Upper lobe of right lung (tissue), 1 donor: Measurements from ENCODE around the gene LETMD1. TPM values are rescaled to one million over a fixed set of nuclear protein-coding genes. Genes with fewer than 3 reads are reported as not detected.
"Not testable (repeated sequence)": the region's sequence is repeated elsewhere in the genome, so short reads cannot be mapped to it uniquely, and the experiment has no call there.

Source experiments
- ATAC-seq: fragments of 200-7000 bp; cut with Tn5 transposase; one replicate; pipeline ENCODE4 v1.9.1; 2020; ENCODE audit warnings: mild to moderate bottlenecking, moderate library complexity
- DNase-seq: peaks from one replicate; pipeline ENCODE4 v3.0.0-alpha.2; 2020
- H3K27ac ChIP-seq: fragments of 200-600 bp; one replicate; pipeline ENCODE4 v1.8.0; 2022
- H3K27me3 ChIP-seq: fragments of 200-600 bp; one replicate; pipeline ENCODE4 v1.8.0; 2022; ENCODE audit warnings: mild to moderate bottlenecking
- H3K36me3 ChIP-seq: fragments of 200-600 bp; one replicate; pipeline ENCODE4 v1.8.0; 2022
- H3K4me1 ChIP-seq: fragments of 200-600 bp; one replicate; pipeline ENCODE4 v1.8.0; 2022
- H3K4me3 ChIP-seq: fragments of 200-600 bp; one replicate; pipeline ENCODE4 v1.8.0; 2022; ENCODE audit warnings: mild to moderate bottlenecking
- H3K9me3 ChIP-seq: fragments of 200-600 bp; one replicate; pipeline ENCODE4 v1.8.0; 2022
- CTCF ChIP-seq: fragments of 200-600 bp; IDR thresholded peaks from one replicate; pipeline ENCODE4 v1.8.0; 2022; ENCODE audit warnings: antibody characterized with exemption
- intact Hi-C: fragments of 100-400 bp; cut with DNase I; formaldehyde crosslinking; loops from one replicate; pipeline ENCODE4 v1.11.0; 2022
- total RNA-seq: library from RNA; stranded (reverse); fragmentation: NEBNext Ultra II Directional; extraction: Animal tissue kit (Norgen Biotek cat#: 25700); gene quantifications from one replicate; pipeline ENCODE4 v1.2.1, GENCODE V29; 2021
- donor health status: DM: no; HTN: yes; CAD: no; lungs with severe emphysema.

The LETMD1 gene
- total RNA-seq, 1 donor from 2014 or later: 71.6 TPM

- Histone ChIP-seq H3K36me3 (peaks cover 74% of the 10 kb centered on the region), H3K9me3 (no peaks in the 10 kb centered on the region), H3K4me3 (no peak overlapping the region), H3K27ac (no peak overlapping the region), H3K4me1 (peaks cover 10% of the 10 kb centered on the region), H3K27me3 (no peaks in the 10 kb centered on the region)
- DNase-seq (no peak), ATAC-seq (no peak)
- intact Hi-C loops: no loop called here
- no peak for TF ChIP-seq CTCF
Observed at GRCh38 chr12:51071663-51072062, 23.5 kb downstream of the LETMD1 start.

GRCh38 chr12:51075390-51075789 is 27.3 kb downstream of the LETMD1 start:
- TF ChIP-seq CTCF: no peak
- Histone ChIP-seq H3K4me3 (no peak overlapping the region), H3K9me3 (no peaks in the 10 kb centered on the region), H3K36me3 (peaks cover 39% of the 10 kb centered on the region), H3K4me1 (peaks cover 20% of the 10 kb centered on the region), H3K27me3 (no peaks in the 10 kb centered on the region), H3K27ac (no peak overlapping the region)
- intact Hi-C loops: no loop called here
- DNase-seq (no peak), ATAC-seq (no peak)

- Histone ChIP-seq H3K4me3 (no peak overlapping the region), H3K27me3 (no peaks in the 10 kb centered on the region), H3K36me3 (peaks cover 29% of the 10 kb centered on the region), H3K27ac (no peak overlapping the region), H3K9me3 (no peaks in the 10 kb centered on the region), H3K4me1 (peaks cover 20% of the 10 kb centered on the region)
- no peak for ATAC-seq
- TF ChIP-seq CTCF: no peak
- intact Hi-C loops: no loop called here
- no peak for DNase-seq
Observed at GRCh38 chr12:51076236-51076930, 28.3 kb downstream of the LETMD1 start.

GRCh38 chr12:51077930-51078329 is 29.8 kb downstream of the LETMD1 start:
- peak; percentile 71 for ATAC-seq
- H3K27ac ChIP-seq: no peak overlapping the region

GRCh38 chr12:51078346-51078745 is 30.2 kb downstream of the LETMD1 start:
- ATAC-seq, H3K9me3 ChIP-seq, DNase-seq, intact Hi-C loops, H3K27me3 ChIP-seq, H3K4me3 ChIP-seq, H3K27ac ChIP-seq: not testable (repeated sequence)
- H3K36me3 ChIP-seq: peaks cover 11% of the 10 kb centered on the region
- peaks cover 27% of the 10 kb centered on the region for H3K4me1 ChIP-seq

More at GRCh38 chr12:51077930-51078329, 29.8 kb downstream of the LETMD1 start:
- no peak for DNase-seq
- Histone ChIP-seq H3K9me3 (no peaks in the 10 kb centered on the region), H3K36me3 (peaks cover 15% of the 10 kb centered on the region), H3K4me1 (peaks cover 27% of the 10 kb centered on the region), H3K27me3 (no peaks in the 10 kb centered on the region), H3K4me3 (no peak overlapping the region)
- no peak for TF ChIP-seq CTCF
- intact Hi-C loops: no loop called here

GRCh38 chr12:51078866-51079265 is 30.7 kb downstream of the LETMD1 start:
- ATAC-seq, H3K4me3 ChIP-seq, H3K36me3 ChIP-seq, intact Hi-C loops, H3K27ac ChIP-seq, H3K27me3 ChIP-seq, DNase-seq, H3K9me3 ChIP-seq: not testable (repeated sequence)
- H3K4me1 ChIP-seq: peaks cover 30% of the 10 kb centered on the region

GRCh38 chr12:51080136-51080535 is 32.0 kb downstream of the LETMD1 start:
- no peak for TF ChIP-seq CTCF
- H3K4me1 ChIP-seq: peaks cover 30% of the 10 kb centered on the region
- intact Hi-C loops: no loop called here

More at GRCh38 chr12:51080136-51080535, 32.0 kb downstream of the LETMD1 start:
- ATAC-seq: no peak
- H3K27me3 ChIP-seq: no peaks in the 10 kb centered on the region
- no peak overlapping the region for H3K4me3 ChIP-seq
- H3K27ac ChIP-seq: no peak overlapping the region
- no peaks in the 10 kb centered on the region for H3K9me3 ChIP-seq
- no peak for DNase-seq
- H3K36me3 ChIP-seq: no peaks in the 10 kb centered on the region
